ENCODE results near the gene ESYT3.

DNA sequence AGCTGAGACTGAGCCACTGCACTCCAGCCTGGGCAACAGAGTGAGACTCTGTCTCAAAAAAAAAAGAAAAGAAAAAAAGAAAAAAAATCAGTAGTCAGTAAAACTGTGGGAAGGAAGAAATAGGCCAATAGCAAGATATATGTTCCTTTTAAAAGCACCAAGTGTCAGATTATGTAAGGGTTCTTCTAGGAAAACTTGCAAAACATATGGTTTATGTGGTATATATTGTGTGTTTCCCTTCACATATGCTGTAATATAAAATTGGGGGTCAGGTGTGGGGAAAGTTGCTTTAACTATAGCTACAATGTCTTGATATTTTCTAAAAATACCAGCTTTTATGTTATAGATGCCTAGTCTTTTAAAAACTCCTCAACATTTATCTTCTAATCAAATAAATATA, 64.6 kb downstream of the ESYT3 start:
- TF ChIP-seq POLR2A (IDR thresholded peaks at IDR 0.05), result no peak
- TF ChIP-seq, protein P1, sequence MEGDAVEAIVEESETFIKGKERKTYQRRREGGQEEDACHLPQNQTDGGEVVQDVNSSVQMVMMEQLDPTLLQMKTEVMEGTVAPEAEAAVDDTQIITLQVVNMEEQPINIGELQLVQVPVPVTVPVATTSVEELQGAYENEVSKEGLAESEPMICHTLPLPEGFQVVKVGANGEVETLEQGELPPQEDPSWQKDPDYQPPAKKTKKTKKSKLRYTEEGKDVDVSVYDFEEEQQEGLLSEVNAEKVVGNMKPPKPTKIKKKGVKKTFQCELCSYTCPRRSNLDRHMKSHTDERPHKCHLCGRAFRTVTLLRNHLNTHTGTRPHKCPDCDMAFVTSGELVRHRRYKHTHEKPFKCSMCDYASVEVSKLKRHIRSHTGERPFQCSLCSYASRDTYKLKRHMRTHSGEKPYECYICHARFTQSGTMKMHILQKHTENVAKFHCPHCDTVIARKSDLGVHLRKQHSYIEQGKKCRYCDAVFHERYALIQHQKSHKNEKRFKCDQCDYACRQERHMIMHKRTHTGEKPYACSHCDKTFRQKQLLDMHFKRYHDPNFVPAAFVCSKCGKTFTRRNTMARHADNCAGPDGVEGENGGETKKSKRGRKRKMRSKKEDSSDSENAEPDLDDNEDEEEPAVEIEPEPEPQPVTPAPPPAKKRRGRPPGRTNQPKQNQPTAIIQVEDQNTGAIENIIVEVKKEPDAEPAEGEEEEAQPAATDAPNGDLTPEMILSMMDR (IDR thresholded peaks at IDR 0.05), result no peak
- TF ChIP-seq POLR2AphosphoS5 (IDR thresholded peaks at IDR 0.05), result no peak

Data from upper lobe of left lung (tissue), 4 donors.